HG03064 (cell line): Measurements from ENCODE around the gene THAP4.
"Not testable (repeated sequence)": the region's sequence is repeated elsewhere in the genome, so short reads cannot be mapped to it uniquely, and the experiment has no call there.

Experiments
- ATAC-seq: cut with Tn5 transposase; IDR thresholded peaks from one replicate; pipeline ENCODE4 v1.9.1; 2021; ENCODE audit warnings: low read depth; ENCODE audit not compliant: unreplicated experiment

THAP4 gene

GRCh38 chr2:241567266-241567665 is 69.7 kb downstream of the THAP4 start:
- ATAC-seq = not testable (repeated sequence)

- no peak for ATAC-seq
These were observed 70.5 kb downstream of the THAP4 start for GRCh38 chr2:241566468-241566867.

- ATAC-seq = not testable (repeated sequence)
These were observed 70.9 kb downstream of the THAP4 start for GRCh38 chr2:241566021-241566420.

- no peak for ATAC-seq
These were observed 71.5 kb downstream of the THAP4 start for GRCh38 chr2:241565411-241565810.

GRCh38 chr2:241564596-241565410 is 72.2 kb downstream of the THAP4 start:
- ATAC-seq = no peak

GRCh38 chr2:241563981-241564595 is 72.9 kb downstream of the THAP4 start:
- ATAC-seq = no peak

GRCh38 chr2:241563571-241563980 is 73.4 kb downstream of the THAP4 start:
- ATAC-seq = no peak

- no peak for ATAC-seq
These were observed 73.9 kb downstream of the THAP4 start for GRCh38 chr2:241563031-241563507.

GRCh38 chr2:241562269-241562891 is 74.6 kb downstream of the THAP4 start:
- no peak for ATAC-seq

GRCh38 chr2:241561832-241562231 is 75.1 kb downstream of the THAP4 start:
- no peak for ATAC-seq

- ATAC-seq = no peak
These were observed 76.0 kb downstream of the THAP4 start for GRCh38 chr2:241560883-241561474.

GRCh38 chr2:241560162-241560882 is 76.6 kb downstream of the THAP4 start:
- ATAC-seq = no peak

GRCh38 chr2:241559323-241560161 is 77.4 kb downstream of the THAP4 start:
- no peak for ATAC-seq

GRCh38 chr2:241558532-241559322 is 78.2 kb downstream of the THAP4 start, which contains the start of gene BOK:
Gene BOK (plus strand): TSS chr2:241558745. CDS start chr2:241559484, 739 bp downstream.
- ATAC-seq = no peak

- ATAC-seq = no peak
These were observed 80.2 kb downstream of the THAP4 start for GRCh38 chr2:241556746-241557145.

GRCh38 chr2:241555711-241556110 is 81.2 kb downstream of the THAP4 start:
- ATAC-seq = no peak

GRCh38 chr2:241554610-241555322 is 82.2 kb downstream of the THAP4 start:
- ATAC-seq = no peak

GRCh38 chr2:241553981-241554380 is 83.0 kb downstream of the THAP4 start:
- no peak for ATAC-seq
